GM12872 (cell line): ENCODE measurements around the gene NRDE2.

ENCODE experiments used
- TF ChIP-seq, protein P1 (sequence below): IDR thresholded peaks from 3 replicates; pipeline ENCODE4 v1.5.1; 2011; ENCODE audit warnings: low read depth, mild to moderate bottlenecking, low read length, moderate library complexity; ENCODE audit not compliant: insufficient read depth

The NRDE2 gene

GRCh38 chr14:90291699-90292098 lies 40.0 kb downstream of the NRDE2 start:
- TF ChIP-seq, protein P1, sequence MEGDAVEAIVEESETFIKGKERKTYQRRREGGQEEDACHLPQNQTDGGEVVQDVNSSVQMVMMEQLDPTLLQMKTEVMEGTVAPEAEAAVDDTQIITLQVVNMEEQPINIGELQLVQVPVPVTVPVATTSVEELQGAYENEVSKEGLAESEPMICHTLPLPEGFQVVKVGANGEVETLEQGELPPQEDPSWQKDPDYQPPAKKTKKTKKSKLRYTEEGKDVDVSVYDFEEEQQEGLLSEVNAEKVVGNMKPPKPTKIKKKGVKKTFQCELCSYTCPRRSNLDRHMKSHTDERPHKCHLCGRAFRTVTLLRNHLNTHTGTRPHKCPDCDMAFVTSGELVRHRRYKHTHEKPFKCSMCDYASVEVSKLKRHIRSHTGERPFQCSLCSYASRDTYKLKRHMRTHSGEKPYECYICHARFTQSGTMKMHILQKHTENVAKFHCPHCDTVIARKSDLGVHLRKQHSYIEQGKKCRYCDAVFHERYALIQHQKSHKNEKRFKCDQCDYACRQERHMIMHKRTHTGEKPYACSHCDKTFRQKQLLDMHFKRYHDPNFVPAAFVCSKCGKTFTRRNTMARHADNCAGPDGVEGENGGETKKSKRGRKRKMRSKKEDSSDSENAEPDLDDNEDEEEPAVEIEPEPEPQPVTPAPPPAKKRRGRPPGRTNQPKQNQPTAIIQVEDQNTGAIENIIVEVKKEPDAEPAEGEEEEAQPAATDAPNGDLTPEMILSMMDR: no peak

GRCh38 chr14:90290337-90291011 lies 41.3 kb downstream of the NRDE2 start:
- TF ChIP-seq, protein P1: no peak

DNA sequence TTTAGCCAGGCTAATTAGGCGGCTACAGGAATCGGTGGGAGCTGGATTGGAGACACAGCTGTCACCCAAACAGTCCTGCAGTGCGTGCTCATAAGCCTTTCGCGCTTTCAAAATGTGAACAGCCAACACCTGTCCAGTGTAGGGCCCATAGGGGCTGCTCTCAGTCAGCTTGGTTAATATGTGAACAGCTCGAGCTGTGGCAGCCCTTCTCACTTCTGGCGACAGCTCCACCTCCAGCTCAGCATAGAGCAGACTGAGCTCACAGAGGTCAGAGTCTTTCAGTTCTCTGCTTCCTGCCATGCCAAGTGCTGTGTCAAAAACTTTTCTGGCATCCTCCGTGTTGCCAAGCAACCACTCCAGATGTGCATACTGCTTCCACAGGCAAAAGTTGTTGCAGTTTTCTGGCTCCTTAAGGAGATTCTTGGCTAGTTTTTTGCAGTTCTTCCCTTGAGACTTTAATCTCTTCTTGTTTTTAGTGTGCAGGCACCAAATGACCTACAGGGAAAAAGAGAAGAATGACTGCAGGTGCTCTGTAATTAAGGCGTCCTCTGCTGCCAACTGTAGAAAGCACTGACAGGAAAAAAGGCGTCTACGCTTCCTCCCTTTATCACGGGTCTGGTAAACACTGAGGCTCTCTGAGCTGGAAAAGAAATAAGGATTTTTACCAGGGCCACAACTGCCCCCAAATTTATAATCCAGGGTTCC lies 42.9 kb downstream of the NRDE2 start:
- TF ChIP-seq, protein P1: no peak

- TF ChIP-seq, protein P1: no peak
Observed at GRCh38 chr14:90287791-90288190, 44.0 kb downstream of the NRDE2 start.

GRCh38 chr14:90281756-90282155 lies 50.0 kb downstream of the NRDE2 start:
- TF ChIP-seq, protein P1: no peak

- TF ChIP-seq, protein P1: no peak
Observed at GRCh38 chr14:90281261-90281660, 50.5 kb downstream of the NRDE2 start.

DNA sequence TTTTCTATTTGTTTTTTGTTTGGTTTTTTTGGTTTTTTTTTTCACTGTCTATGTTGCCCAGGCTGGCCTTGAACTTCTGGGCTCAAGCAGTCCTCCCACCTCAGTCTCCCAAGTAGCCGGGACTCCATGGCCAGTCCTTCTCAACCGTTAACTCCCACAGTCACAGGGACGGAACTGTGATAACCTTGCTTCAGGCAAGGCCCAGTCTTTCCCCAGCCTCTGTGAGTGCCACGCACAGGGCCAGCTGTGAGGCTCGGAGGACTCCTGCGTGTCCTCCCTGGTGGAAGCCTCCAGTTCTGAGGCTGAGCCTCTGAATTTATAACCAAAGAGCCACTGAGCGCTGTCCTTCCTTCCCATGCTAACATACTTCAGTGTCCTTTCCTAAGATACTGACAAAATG lies 51.6 kb downstream of the NRDE2 start:
- TF ChIP-seq, protein P1: no peak
